ENCODE measurements around the gene PLXDC2.

Gene PLXDC2

DNA sequence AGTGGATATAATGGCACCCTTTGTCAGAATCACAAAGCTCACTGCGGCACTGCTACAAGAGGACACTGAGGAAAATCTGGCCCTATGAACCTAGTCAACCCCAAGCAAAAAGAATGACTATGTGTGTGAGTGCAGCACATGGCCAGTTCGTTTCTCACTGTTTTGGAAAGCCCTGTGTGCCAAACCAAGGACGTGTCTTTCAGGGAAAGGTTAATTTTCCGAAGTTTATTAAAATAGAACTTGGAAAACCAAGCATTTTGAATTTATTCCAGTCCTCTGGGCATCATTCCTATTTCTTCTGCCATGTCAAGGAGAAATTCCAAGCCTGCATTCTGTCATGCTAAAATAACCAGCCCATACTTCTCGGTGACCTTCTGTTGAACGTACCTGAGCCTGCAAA, 471.8 kb downstream of the PLXDC2 start:
- Histone ChIP-seq H3K27me3 (ENCODE audit: insufficient read depth, low read length) (no peaks in the 10 kb centered on the region), H4K20me1 (ENCODE audit: insufficient read depth, low read length) (no peaks in the 10 kb centered on the region), H3K79me2 (ENCODE audit: insufficient read depth, low read length) (no peaks in the 10 kb centered on the region), H3K4me2 (ENCODE audit: low read length) (no peak overlapping the region), H3K27ac (ENCODE audit: low read depth, low read length, poor library complexity, severe bottlenecking) (no peak overlapping the region), H3K36me3 (ENCODE audit: insufficient read depth, low read length) (no peaks in the 10 kb centered on the region), H3K4me3 (ENCODE audit: low read depth, low read length, poor library complexity, severe bottlenecking) (no peak overlapping the region), H3K9me2 (ENCODE audit: low read depth, low read length) (no peaks in the 10 kb centered on the region), H2AFZ (ENCODE audit: low read length) (no peak overlapping the region), H3K4me1 (ENCODE audit: insufficient read depth, low read length, severe bottlenecking) (no peaks in the 10 kb centered on the region), H3F3A (ENCODE audit: insufficient read depth, low read length) (no peaks in the 10 kb centered on the region), H3K9me3 (ENCODE audit: low read length) (no peaks in the 10 kb centered on the region), H3K9ac (ENCODE audit: low read length) (no peak overlapping the region)
- TF ChIP-seq, protein P1, sequence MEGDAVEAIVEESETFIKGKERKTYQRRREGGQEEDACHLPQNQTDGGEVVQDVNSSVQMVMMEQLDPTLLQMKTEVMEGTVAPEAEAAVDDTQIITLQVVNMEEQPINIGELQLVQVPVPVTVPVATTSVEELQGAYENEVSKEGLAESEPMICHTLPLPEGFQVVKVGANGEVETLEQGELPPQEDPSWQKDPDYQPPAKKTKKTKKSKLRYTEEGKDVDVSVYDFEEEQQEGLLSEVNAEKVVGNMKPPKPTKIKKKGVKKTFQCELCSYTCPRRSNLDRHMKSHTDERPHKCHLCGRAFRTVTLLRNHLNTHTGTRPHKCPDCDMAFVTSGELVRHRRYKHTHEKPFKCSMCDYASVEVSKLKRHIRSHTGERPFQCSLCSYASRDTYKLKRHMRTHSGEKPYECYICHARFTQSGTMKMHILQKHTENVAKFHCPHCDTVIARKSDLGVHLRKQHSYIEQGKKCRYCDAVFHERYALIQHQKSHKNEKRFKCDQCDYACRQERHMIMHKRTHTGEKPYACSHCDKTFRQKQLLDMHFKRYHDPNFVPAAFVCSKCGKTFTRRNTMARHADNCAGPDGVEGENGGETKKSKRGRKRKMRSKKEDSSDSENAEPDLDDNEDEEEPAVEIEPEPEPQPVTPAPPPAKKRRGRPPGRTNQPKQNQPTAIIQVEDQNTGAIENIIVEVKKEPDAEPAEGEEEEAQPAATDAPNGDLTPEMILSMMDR (IDR thresholded peaks at IDR 0.05; ENCODE audit: low read length), result no peak
- no peak for TF ChIP-seq EZH2 (IDR thresholded peaks at IDR 0.05; ENCODE audit: borderline replicate concordance, low read length)

- Histone ChIP-seq H3K4me3 (ENCODE audit: low read depth, low read length, poor library complexity, severe bottlenecking) (no peak overlapping the region), H3K36me3 (ENCODE audit: insufficient read depth, low read length) (no peaks in the 10 kb centered on the region), H3K79me2 (ENCODE audit: insufficient read depth, low read length) (no peaks in the 10 kb centered on the region), H3K9me3 (ENCODE audit: low read length) (no peaks in the 10 kb centered on the region), H3K4me2 (ENCODE audit: low read length) (no peak overlapping the region), H3K4me1 (ENCODE audit: insufficient read depth, low read length, severe bottlenecking) (no peaks in the 10 kb centered on the region), H3F3A (ENCODE audit: insufficient read depth, low read length) (no peaks in the 10 kb centered on the region), H3K9ac (ENCODE audit: low read length) (no peak overlapping the region), H2AFZ (ENCODE audit: low read length) (no peak overlapping the region), H3K27me3 (ENCODE audit: insufficient read depth, low read length) (no peaks in the 10 kb centered on the region), H3K9me2 (ENCODE audit: low read depth, low read length) (no peaks in the 10 kb centered on the region), H4K20me1 (ENCODE audit: insufficient read depth, low read length) (no peaks in the 10 kb centered on the region), H3K27ac (ENCODE audit: low read depth, low read length, poor library complexity, severe bottlenecking) (no peak overlapping the region)
- TF ChIP-seq, protein P1 (IDR thresholded peaks at IDR 0.05; ENCODE audit: low read length), result no peak
- TF ChIP-seq EZH2 (IDR thresholded peaks at IDR 0.05; ENCODE audit: borderline replicate concordance, low read length), result no peak
Observed at GRCh38 chr10:20289070-20289828, 473.0 kb downstream of the PLXDC2 start.

GRCh38 chr10:20298417-20298816, 482.2 kb downstream of the PLXDC2 start:
- no peaks in the 10 kb centered on the region for H3K79me2 ChIP-seq (ENCODE audit: insufficient read depth, low read length)
- H3K4me1 ChIP-seq (ENCODE audit: insufficient read depth, low read length, severe bottlenecking), result no peaks in the 10 kb centered on the region
- H3K9me2 ChIP-seq (ENCODE audit: low read depth, low read length), result no peaks in the 10 kb centered on the region
- H3K9me3 ChIP-seq (ENCODE audit: low read length), result no peaks in the 10 kb centered on the region
- TF ChIP-seq, protein P1 (IDR thresholded peaks at IDR 0.05; ENCODE audit: low read length), result no peak
- no peak for TF ChIP-seq EZH2 (IDR thresholded peaks at IDR 0.05; ENCODE audit: borderline replicate concordance, low read length)
- H2AFZ ChIP-seq (ENCODE audit: low read length), result no peak overlapping the region
- H4K20me1 ChIP-seq (ENCODE audit: insufficient read depth, low read length), result no peaks in the 10 kb centered on the region
- no peak overlapping the region for H3K27ac ChIP-seq (ENCODE audit: low read depth, low read length, poor library complexity, severe bottlenecking)
- no peak overlapping the region for H3K4me2 ChIP-seq (ENCODE audit: low read length)
- H3K9ac ChIP-seq (ENCODE audit: low read length), result no peak overlapping the region
- H3K27me3 ChIP-seq (ENCODE audit: insufficient read depth, low read length), result no peaks in the 10 kb centered on the region
- no peaks in the 10 kb centered on the region for H3F3A ChIP-seq (ENCODE audit: insufficient read depth, low read length)
- no peaks in the 10 kb centered on the region for H3K36me3 ChIP-seq (ENCODE audit: insufficient read depth, low read length)
- H3K4me3 ChIP-seq (ENCODE audit: low read depth, low read length, poor library complexity, severe bottlenecking), result no peak overlapping the region
